Measurements from ENCODE around the gene CLOCK. TPM values are rescaled to one million over a fixed set of nuclear protein-coding genes. Genes with fewer than 3 reads are reported as not detected.

CLOCK gene
- total RNA-seq, 1 donor from 2014 or later: 6.7 TPM

DNA sequence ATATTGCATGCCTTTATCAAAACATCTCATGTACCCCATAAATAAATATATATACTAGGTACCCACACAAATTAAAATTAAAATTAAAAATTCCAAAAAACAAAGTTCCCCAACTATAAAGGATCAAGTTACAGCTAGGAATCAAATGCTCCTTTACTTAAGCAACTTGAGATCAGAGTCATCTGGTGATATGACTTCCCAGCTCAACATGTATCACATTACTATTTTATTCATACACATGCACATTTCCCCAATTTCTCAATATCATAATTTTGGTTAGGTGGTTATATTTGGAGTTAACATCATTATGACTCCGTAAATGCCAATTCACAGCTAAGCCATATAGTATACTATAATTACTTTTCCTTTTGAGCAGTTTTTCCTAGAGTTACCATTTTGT, 60.9 kb downstream of the CLOCK start:
- intact Hi-C loops (cut with micrococcal nuclease): no loop called here

- intact Hi-C loops (cut with micrococcal nuclease): no loop called here
Measured at GRCh38 chr4:55483315-55483714, 63.4 kb downstream of the CLOCK start.

- intact Hi-C loops (cut with micrococcal nuclease): loop anchor here (10.0 kb wide), 1 partner anchor 69 kb away; the partner anchor contains the start of gene CLOCK
Measured at GRCh38 chr4:55475394-55476243, 71.1 kb downstream of the CLOCK start.

GRCh38 chr4:55469979-55470378, 76.7 kb downstream of the CLOCK start:
- intact Hi-C loops (cut with micrococcal nuclease): loop anchor here (10.0 kb wide), 1 partner anchor 75 kb away; the partner anchor contains the start of gene CLOCK

GRCh38 chr4:55468724-55469123, 78.0 kb downstream of the CLOCK start:
- intact Hi-C loops (cut with micrococcal nuclease): no loop called here

DNA sequence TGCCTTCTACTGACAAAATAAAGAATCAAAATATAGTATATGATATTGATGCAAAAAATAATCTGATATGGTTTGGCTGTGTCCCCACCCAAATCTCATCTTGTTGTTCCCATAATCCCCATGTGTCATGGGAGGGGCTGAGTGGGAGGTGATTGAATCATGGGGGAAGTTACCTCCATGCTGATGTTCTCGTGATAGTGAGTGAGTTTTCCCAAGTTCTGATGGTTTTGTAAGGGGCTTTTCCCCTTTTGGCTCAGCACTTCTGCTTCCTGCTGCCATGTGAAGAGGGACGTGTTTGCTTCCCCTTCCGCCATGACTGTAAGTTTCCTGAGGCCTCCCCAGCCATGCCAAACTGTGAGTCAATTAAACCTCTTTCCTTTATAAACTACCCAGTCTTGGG, 80.7 kb downstream of the CLOCK start:
- intact Hi-C loops (cut with micrococcal nuclease): no loop called here

DNA sequence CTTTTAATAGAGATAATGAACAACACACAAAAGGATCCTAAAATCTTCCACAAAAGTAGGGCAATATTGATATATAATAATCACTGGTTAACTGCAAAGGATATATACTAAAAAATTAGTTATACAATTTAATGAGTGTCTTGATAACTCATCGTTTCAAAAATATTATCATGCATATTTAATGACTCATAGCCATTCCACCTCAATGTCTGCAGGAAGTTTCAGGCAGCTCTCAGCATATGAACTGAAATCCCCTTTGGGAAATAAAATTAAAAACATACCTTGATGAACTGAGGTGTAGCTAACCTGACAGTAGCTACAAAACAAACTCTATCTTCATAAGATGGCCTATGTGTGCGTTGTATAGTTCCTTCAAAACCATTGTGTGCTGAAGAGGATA, 88.1 kb downstream of the CLOCK start:
- intact Hi-C loops (cut with micrococcal nuclease): no loop called here

GRCh38 chr4:55458164-55458563, 88.5 kb downstream of the CLOCK start:
- intact Hi-C loops (cut with micrococcal nuclease): no loop called here

GRCh38 chr4:55450566-55450965, 96.1 kb downstream of the CLOCK start:
- intact Hi-C loops (cut with micrococcal nuclease): no loop called here

DNA sequence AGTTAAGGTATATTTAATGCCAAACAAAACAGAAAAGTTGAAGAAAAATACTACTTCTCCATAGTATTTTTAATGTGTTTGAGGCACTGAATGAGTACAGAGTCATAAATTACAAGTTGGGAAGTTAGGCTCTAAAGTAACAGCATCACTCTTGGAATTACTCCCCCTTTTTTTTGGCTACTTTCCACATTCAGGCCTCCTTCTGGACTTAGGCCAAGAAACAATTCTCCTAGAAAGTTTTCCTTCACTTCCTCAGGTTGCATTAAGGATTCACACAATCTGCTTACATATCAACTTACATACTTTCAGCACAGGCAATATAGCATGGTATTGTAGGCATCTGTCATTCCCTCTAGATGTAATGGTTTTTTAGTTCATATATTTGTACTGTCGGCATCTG, 98.9 kb downstream of the CLOCK start:
- intact Hi-C loops (cut with micrococcal nuclease): no loop called here

GRCh38 chr4:55447108-55447708, 99.5 kb downstream of the CLOCK start:
- intact Hi-C loops (cut with micrococcal nuclease): no loop called here

GRCh38 chr4:55446578-55446922, 100.2 kb downstream of the CLOCK start:
- intact Hi-C loops (cut with micrococcal nuclease): no loop called here

GRCh38 chr4:55445921-55446577, 100.7 kb downstream of the CLOCK start:
- intact Hi-C loops (cut with micrococcal nuclease): no loop called here

DNA sequence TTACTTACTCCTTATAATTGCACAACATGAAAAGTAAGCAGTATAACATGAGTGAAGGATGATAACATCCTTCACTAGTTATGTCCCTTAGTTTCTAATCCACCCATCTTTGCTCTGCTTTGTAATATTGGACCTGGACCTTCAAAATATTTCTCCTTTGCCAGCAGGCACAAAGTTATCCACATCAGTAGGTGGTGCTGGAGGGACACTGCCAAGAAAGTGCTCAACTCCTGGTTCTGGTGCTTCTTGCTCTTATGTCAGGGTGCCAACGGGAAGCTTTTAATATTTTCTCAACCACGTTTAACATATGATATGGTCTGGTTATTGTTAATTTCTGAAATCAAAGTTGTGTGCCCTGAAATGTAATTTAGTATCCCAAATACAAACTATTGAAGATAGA, 101.9 kb downstream of the CLOCK start:
- intact Hi-C loops (cut with micrococcal nuclease): no loop called here

DNA sequence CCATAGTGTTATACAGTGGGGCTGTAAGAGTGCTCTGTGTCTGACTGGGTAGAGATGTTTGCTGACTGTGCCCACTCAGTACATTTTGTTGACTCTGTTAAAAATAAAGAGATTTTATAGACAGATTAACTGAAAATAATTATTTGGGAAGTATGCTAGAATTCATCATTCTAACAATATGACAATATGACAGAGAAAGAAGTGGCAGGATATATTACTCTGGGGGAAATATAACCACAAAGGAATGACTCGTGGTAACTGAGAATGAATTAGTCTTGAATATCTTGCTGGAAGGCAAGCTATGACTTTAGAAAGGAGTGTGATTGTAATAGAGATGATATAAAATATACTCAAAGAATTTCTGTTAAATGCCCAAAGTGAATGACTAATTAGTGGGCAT, 104.2 kb downstream of the CLOCK start:
- intact Hi-C loops (cut with micrococcal nuclease): no loop called here

GRCh38 chr4:55440786-55441185, 105.9 kb downstream of the CLOCK start:
- intact Hi-C loops (cut with micrococcal nuclease): no loop called here

DNA sequence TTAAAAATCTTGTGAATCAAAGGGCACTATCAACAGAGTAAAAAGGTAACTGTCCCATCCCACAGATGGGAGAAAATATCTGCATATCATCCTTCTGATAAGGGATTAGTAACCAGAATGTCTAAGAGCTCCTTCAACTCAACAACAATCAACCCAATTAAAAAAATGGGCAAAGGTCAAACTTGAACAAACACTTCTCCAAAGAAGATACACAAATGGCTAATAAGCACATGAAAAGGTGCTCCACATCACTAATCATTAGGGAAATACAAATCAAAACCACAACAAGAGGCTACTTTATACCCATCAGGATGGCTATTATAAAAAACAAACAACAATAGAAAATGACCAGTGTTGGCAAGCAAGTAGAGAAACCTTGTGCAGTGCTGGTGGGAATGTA, 107.7 kb downstream of the CLOCK start:
- intact Hi-C loops (cut with micrococcal nuclease): loop anchor here (5.0 kb wide), 1 partner anchor 92 kb away; the partner anchor contains the start of gene SRD5A3

DNA sequence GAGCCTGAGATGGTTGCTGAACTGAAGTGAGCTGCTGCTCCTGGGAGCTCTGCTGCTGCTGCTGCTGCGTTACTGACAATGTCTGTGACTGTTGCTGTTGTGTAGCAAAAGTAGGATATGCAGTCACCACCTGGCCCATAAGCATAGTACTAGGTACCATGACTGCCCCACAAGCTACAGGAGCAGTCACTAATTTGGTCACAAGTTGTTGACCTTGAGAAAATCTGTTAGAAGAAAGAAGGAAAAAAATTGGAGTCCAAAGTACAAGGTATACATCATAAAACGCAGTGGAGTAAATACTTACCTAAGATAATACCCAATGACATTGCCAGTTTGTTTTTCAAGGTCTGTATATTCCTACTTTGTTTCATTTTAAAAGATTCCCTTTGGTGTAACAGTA, 108.4 kb downstream of the CLOCK start:
- intact Hi-C loops (cut with micrococcal nuclease): loop anchor here (5.0 kb wide), 1 partner anchor 91 kb away; the partner anchor contains the start of gene SRD5A3

GRCh38 chr4:55437823-55438222, 108.9 kb downstream of the CLOCK start:
- intact Hi-C loops (cut with micrococcal nuclease): loop anchor here (5.0 kb wide), 1 partner anchor 91 kb away; the partner anchor contains the start of gene SRD5A3

DNA sequence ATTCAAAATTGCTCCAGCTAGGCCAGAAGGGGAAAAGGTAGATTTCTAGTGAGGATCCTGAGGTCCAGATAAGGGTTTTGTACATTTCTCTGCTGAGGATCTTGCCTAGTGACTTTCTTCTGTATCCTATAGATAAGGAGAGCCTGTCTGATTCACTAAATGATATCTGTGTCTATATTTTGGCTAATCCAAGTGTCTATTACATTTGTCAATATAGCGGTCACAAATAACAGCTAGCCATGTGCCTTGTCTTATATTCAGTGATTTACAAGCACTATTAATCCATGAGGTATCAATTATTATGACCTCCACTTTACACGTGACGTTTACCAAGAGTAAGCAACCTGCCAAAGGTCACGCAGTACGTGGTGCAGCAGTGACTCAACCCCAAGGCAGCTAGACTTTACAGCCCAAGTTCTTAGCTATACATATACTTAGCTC, 109.3 kb downstream of the CLOCK start:
- intact Hi-C loops (cut with micrococcal nuclease): loop anchor here (5.0 kb wide), 1 partner anchor 90 kb away; the partner anchor contains the start of gene SRD5A3

GRCh38 chr4:55435141-55435841, 111.4 kb downstream of the CLOCK start:
- intact Hi-C loops (cut with micrococcal nuclease): loop anchor here (1.0 to 5.0 kb wide), 4 partner anchors 9 to 106 kb away; partner anchors contain the start of gene SRD5A3
